Stimulated activated CD8-positive, alpha-beta memory T cell treated with anti-CD3 and anti-CD28 coated beads, Interleukin-7, amount 100 ng/mL, for 4 hours (primary cell): ENCODE data around the gene TAF4.
"Not testable (repeated sequence)": the region's sequence is repeated elsewhere in the genome, so short reads cannot be mapped to it uniquely, and the experiment has no call there.

Source experiments
- DNase-seq, 2 donors: peaks; one replicate each; pipeline ENCODE4 v3.0.0-alpha.2; 2020; ENCODE audit warnings: low read depth in 2 of 2

TAF4 gene

GRCh38 chr20:62065674-62066338, at the start of gene TAF4:
Gene TAF4 (minus strand): TSS chr20:62065881. CDS start chr20:62065810, 71 bp downstream.
- DNase-seq, result peak; percentile 55 to 79

- no peak for DNase-seq
Measured at GRCh38 chr20:62114894-62115293, 49.2 kb upstream of the TAF4 start.

- DNase-seq, result no peak
Measured at GRCh38 chr20:62112368-62112767, 46.7 kb upstream of the TAF4 start.

GRCh38 chr20:62111148-62111547, 45.5 kb upstream of the TAF4 start:
- DNase-seq, result no peak

- DNase-seq, result no peak
Measured at GRCh38 chr20:62105592-62105991, 39.9 kb upstream of the TAF4 start.

- no peak for DNase-seq
Measured at GRCh38 chr20:62104791-62105345, 39.2 kb upstream of the TAF4 start.

- DNase-seq, result no peak
Measured at GRCh38 chr20:62104234-62104789, 38.6 kb upstream of the TAF4 start.

- no peak for DNase-seq
Measured at GRCh38 chr20:62103508-62104233, 38.0 kb upstream of the TAF4 start.

GRCh38 chr20:62101078-62101477, 35.4 kb upstream of the TAF4 start:
- DNase-seq, result no peak

- no peak for DNase-seq
Measured at GRCh38 chr20:62097881-62098407, 32.3 kb upstream of the TAF4 start.

- no peak for DNase-seq
Measured at GRCh38 chr20:62096421-62097380, 31.0 kb upstream of the TAF4 start.

GRCh38 chr20:62089393-62089792, 23.7 kb upstream of the TAF4 start:
- DNase-seq, result no peak

- no peak for DNase-seq
Measured at GRCh38 chr20:62088258-62089127, 22.8 kb upstream of the TAF4 start.

- no peak for DNase-seq
Measured at GRCh38 chr20:62087632-62088031, 22.0 kb upstream of the TAF4 start.

- DNase-seq, result no peak
Measured at GRCh38 chr20:62087227-62087626, 21.5 kb upstream of the TAF4 start.

- DNase-seq, result no peak
Measured at GRCh38 chr20:62085206-62085605, 19.5 kb upstream of the TAF4 start.

- not testable (repeated sequence) for DNase-seq
Measured at GRCh38 chr20:62084224-62084623, 18.5 kb upstream of the TAF4 start.

GRCh38 chr20:62083312-62083711, 17.6 kb upstream of the TAF4 start:
- DNase-seq, result no peak

GRCh38 chr20:62080249-62080990, 14.7 kb upstream of the TAF4 start:
- no peak for DNase-seq

GRCh38 chr20:62079166-62079565, 13.5 kb upstream of the TAF4 start:
- no peak for DNase-seq
